ENCODE data around the gene ATP13A4.

DNA sequence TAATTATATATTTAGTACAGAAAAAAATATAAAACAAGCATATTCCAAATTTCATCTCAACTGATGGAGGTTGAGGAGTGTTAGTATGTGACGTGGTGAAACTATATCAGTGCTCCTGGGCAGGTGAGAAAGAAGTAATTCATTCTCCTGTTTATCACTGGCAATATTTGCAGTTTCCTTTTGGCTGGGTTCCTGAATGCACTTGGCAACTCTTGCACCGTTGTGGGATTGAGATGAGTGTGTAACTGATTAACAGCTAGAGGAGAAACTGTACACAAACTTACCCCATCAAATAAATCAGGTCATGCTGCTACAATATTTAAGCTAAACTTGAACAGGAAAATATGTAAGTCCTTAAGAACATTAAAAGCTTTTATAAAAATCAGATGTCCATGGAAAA is 2.1 kb upstream of the ATP13A4 start:
- TF ChIP-seq, protein P1, sequence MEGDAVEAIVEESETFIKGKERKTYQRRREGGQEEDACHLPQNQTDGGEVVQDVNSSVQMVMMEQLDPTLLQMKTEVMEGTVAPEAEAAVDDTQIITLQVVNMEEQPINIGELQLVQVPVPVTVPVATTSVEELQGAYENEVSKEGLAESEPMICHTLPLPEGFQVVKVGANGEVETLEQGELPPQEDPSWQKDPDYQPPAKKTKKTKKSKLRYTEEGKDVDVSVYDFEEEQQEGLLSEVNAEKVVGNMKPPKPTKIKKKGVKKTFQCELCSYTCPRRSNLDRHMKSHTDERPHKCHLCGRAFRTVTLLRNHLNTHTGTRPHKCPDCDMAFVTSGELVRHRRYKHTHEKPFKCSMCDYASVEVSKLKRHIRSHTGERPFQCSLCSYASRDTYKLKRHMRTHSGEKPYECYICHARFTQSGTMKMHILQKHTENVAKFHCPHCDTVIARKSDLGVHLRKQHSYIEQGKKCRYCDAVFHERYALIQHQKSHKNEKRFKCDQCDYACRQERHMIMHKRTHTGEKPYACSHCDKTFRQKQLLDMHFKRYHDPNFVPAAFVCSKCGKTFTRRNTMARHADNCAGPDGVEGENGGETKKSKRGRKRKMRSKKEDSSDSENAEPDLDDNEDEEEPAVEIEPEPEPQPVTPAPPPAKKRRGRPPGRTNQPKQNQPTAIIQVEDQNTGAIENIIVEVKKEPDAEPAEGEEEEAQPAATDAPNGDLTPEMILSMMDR (IDR thresholded peaks at IDR 0.05): no peak
- TF ChIP-seq EZH2 (IDR thresholded peaks at IDR 0.05; ENCODE audit: borderline replicate concordance, insufficient read depth, low read depth, low read length, poor library complexity, severe bottlenecking): no peak
